SH-SY5Y (cell line): Measurements from ENCODE around the gene CKAP5.

Experiments used
- GATA2 ChIP-seq: IDR thresholded peaks from 2 replicates; pipeline ENCODE4 v1.6.1; 2011; ENCODE audit warnings: mild to moderate bottlenecking, low read depth, low read length
- GATA3 ChIP-seq: IDR thresholded peaks from 2 replicates; pipeline ENCODE4 v1.6.1; 2011; ENCODE audit warnings: low read depth, mild to moderate bottlenecking, low read length, moderate library complexity

- no peak for TF ChIP-seq GATA2
- TF ChIP-seq GATA3, result no peak
These were observed 11.6 kb upstream of the CKAP5 start for GRCh38 chr11:46857666-46858065.
